Body of pancreas (tissue), 4 donors: ENCODE measurements around the gene NCLN.

ENCODE experiments used
- POLR2A ChIP-seq, 3 donors: fragments of 450-650 bp; IDR thresholded peaks; one replicate each; pipeline ENCODE4 v1.6.1; 2016; ENCODE audit warnings: antibody characterized with exemption in 3 of 3, mild to moderate bottlenecking in 2 of 3
- TF ChIP-seq, protein P1 (sequence below), 7 experiments: fragments of 450-650 bp in 4 of 7; fragments of 200-600 bp in 3 of 7; sonication (generic) in 3 of 7; IDR thresholded peaks; one replicate each; pipeline ENCODE4 v1.5.1; 2016 to 2019; ENCODE audit warnings: antibody characterized with exemption in 7 of 7

DNA sequence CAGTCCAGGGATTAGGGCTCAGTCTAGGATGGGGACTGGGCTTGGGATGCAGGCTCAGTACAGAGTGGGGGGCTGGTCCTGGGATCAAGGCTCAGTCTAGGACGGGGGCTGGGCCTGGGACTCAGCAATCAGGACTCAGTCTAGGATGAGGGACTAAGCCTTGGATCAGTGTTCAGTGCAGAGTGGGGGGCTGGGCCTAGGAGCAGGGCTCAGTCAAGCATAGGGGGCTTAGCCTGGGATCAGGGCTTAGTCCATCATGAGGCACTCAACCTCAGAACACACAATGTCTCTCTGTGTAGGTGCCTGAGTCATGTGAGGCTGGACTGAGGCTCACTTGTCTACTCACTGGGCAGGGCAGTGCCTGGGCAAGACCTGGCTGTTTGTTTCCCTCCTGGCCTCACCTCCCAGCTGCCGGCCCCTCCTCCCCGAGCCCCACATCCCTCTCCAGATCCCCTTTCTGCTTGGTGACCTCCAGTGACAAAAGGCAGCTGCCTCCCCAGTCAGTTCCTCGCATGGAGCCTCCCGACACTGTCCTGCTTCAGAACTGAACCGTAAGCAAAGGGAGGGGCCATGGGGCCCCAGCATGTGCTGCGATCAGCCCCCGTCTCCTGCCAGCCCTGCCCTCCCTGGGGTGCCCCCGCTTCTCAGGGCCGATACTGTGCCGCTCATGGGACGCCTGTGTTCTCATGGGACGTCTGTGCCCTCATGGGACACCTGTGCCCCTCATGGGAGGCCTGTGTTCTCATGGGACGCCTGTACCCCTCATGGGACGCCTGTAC is 13.6 kb upstream of the NCLN start:
- TF ChIP-seq, protein P1, sequence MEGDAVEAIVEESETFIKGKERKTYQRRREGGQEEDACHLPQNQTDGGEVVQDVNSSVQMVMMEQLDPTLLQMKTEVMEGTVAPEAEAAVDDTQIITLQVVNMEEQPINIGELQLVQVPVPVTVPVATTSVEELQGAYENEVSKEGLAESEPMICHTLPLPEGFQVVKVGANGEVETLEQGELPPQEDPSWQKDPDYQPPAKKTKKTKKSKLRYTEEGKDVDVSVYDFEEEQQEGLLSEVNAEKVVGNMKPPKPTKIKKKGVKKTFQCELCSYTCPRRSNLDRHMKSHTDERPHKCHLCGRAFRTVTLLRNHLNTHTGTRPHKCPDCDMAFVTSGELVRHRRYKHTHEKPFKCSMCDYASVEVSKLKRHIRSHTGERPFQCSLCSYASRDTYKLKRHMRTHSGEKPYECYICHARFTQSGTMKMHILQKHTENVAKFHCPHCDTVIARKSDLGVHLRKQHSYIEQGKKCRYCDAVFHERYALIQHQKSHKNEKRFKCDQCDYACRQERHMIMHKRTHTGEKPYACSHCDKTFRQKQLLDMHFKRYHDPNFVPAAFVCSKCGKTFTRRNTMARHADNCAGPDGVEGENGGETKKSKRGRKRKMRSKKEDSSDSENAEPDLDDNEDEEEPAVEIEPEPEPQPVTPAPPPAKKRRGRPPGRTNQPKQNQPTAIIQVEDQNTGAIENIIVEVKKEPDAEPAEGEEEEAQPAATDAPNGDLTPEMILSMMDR (IDR thresholded peaks at IDR 0.05): no peak
- TF ChIP-seq POLR2A (IDR thresholded peaks at IDR 0.05): no peak
